H1 (cell line): ENCODE measurements around the gene RBMX2.

Experiments used
- POLR2A ChIP-seq, 2 experiments: IDR thresholded peaks; 1 replicate in 1 of 2; 2 replicates in 1 of 2; pipeline ENCODE4 v1.6.1; 2011; ENCODE audit warnings: low read depth in 2 of 2, low read length in 2 of 2, mild to moderate bottlenecking in 2 of 2; ENCODE audit errors: control extremely low read depth in 1 of 2
- RAD21 ChIP-seq, 2 experiments: IDR thresholded peaks in 1 of 2; conservative IDR thresholded peaks in 1 of 2; 2 replicates each; pipeline ENCODE4 v1.6.1; 2011; ENCODE audit warnings: low read depth in 2 of 2, low read length in 2 of 2, improper control_type of control experiment in 1 of 2, inconsistent platforms in 1 of 2, mild to moderate bottlenecking in 1 of 2, moderate library complexity in 1 of 2
- RBBP5 ChIP-seq: IDR thresholded peaks from 2 replicates; pipeline ENCODE4 v1.7.1; 2012; ENCODE audit warnings: low read depth, mild to moderate bottlenecking, inconsistent platforms, low read length, moderate library complexity, borderline replicate concordance
- RFX5 ChIP-seq: IDR thresholded peaks from 2 replicates; pipeline ENCODE4 v1.6.1; 2011; ENCODE audit warnings: low read depth, low read length, improper control_type of control experiment, borderline replicate concordance
- SIN3A ChIP-seq, 2 experiments: IDR thresholded peaks in 1 of 2; conservative IDR thresholded peaks in 1 of 2; 2 replicates each; pipeline ENCODE4 v1.6.1; 2011 to 2012; ENCODE audit warnings: low read length in 2 of 2, improper control_type of control experiment in 1 of 2, low read depth in 1 of 2, mild to moderate bottlenecking in 1 of 2
- TEAD4 ChIP-seq: IDR thresholded peaks from 2 replicates; pipeline ENCODE4 v1.6.1; 2012; ENCODE audit warnings: low read depth, low read length, inconsistent platforms, mixed read lengths

GRCh38 chrX:130385520-130385919, 16.3 kb upstream of the RBMX2 start, which contains the start of gene GPR119:
- TF ChIP-seq RBBP5 (no peak), RAD21 (IDR thresholded peaks at IDR 0.05 in 1 of 2, conservative IDR thresholded peaks at IDR 0.05 in 1 of 2; ENCODE audit: low read depth in 2 of 2, low read length in 2 of 2) (no peak), SIN3A (conservative IDR thresholded peaks at IDR 0.05 in 1 of 2, IDR thresholded peaks at IDR 0.05 in 1 of 2; ENCODE audit: low read depth in 1 of 2, low read length in 2 of 2) (no peak), TEAD4 (no peak), RFX5 (no peak), POLR2A (IDR thresholded peaks at IDR 0.05; ENCODE audit: control extremely low read depth in 1 of 2, low read depth in 2 of 2, low read length in 2 of 2) (no peak)
